Measurements from ENCODE around the gene GRIP2. TPM values are rescaled to one million over a fixed set of nuclear protein-coding genes. Genes with fewer than 3 reads are reported as not detected.

GRIP2 gene
- total RNA-seq, 4 donors from 2014 or later: 0.77 to 8.0 (median 2.1) TPM

DNA sequence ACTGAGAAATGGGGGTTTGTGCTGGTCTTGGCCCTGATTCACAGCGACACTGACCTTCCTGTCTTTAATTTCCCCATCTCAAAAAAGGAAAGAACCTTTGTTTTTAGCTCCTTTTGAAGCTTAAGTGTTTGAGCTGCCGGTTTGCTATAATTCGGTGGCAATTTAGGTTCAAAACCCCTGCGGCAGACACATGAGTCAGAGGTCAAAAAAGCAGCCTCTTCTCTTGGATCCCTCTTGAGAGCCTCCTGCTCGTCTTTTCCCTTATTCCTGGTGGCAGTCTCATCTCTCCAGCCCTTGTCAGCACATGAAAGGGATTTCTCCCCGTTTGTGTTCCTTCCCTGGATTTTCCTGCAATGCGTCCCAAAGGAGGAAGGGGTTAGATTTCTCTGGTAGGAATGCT, 64.5 kb downstream of the GRIP2 start:
- no peak overlapping the region for H3K4me3 ChIP-seq
- peaks cover 14 to 31% of the 10 kb centered on the region in 2 donors for H3K4me1 ChIP-seq
- peak overlapping the region in 1 of 2 donors; percentile 72 for H3K27ac ChIP-seq
- TF ChIP-seq, protein P1, sequence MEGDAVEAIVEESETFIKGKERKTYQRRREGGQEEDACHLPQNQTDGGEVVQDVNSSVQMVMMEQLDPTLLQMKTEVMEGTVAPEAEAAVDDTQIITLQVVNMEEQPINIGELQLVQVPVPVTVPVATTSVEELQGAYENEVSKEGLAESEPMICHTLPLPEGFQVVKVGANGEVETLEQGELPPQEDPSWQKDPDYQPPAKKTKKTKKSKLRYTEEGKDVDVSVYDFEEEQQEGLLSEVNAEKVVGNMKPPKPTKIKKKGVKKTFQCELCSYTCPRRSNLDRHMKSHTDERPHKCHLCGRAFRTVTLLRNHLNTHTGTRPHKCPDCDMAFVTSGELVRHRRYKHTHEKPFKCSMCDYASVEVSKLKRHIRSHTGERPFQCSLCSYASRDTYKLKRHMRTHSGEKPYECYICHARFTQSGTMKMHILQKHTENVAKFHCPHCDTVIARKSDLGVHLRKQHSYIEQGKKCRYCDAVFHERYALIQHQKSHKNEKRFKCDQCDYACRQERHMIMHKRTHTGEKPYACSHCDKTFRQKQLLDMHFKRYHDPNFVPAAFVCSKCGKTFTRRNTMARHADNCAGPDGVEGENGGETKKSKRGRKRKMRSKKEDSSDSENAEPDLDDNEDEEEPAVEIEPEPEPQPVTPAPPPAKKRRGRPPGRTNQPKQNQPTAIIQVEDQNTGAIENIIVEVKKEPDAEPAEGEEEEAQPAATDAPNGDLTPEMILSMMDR (IDR thresholded peaks at IDR 0.05): no peak
- TF ChIP-seq POLR2A (IDR thresholded peaks at IDR 0.05): no peak
- no peak for DNase-seq
- H3K36me3 ChIP-seq: no peaks in the 10 kb centered on the region
- no peaks in the 10 kb centered on the region for H3K27me3 ChIP-seq
- no peaks in the 10 kb centered on the region for H3K9me3 ChIP-seq
- intact Hi-C loops (cut with DNase I; ENCODE audit: low total_unique reads): no loop called here

- Histone ChIP-seq H3K4me3 (no peak overlapping the region), H3K27me3 (no peaks in the 10 kb centered on the region), H3K36me3 (no peaks in the 10 kb centered on the region), H3K4me1 (peaks cover 7 to 20% of the 10 kb centered on the region in 2 donors), H3K27ac (peak overlapping the region; percentile 72 to 86), H3K9me3 (no peaks in the 10 kb centered on the region)
- intact Hi-C loops (cut with DNase I; ENCODE audit: low total_unique reads): no loop called here
- no peak for TF ChIP-seq POLR2A (IDR thresholded peaks at IDR 0.05)
- TF ChIP-seq, protein P1 (IDR thresholded peaks at IDR 0.05): no peak
- no peak for DNase-seq
Observed at GRCh38 chr3:14474363-14475081, 65.6 kb downstream of the GRIP2 start.

DNA sequence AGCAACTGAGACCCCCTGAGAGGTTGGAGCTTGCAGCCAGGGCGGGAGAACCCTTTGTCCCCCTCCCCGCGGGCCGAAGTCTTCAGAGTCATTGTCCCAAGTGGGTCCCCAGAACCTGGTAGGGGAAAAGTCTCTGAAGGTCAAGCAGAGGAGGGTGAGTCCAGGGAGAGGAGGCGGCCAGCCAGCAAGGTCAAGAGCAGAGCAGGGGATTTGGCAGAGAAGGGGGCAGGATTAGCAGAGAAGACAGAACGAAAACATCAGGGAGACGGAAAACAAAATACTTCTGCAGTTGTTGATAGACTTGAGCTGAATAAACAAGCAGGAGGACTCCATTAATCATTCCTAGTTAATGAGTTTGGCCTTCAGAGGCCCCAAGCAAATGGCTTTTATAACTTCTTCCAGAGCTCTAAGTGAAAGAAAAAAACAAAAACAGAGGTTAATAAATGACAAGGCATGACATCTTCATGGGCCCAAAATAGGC, 66.7 kb downstream of the GRIP2 start:
- intact Hi-C loops (cut with DNase I; ENCODE audit: low total_unique reads): no loop called here
- Histone ChIP-seq H3K4me1 (peaks cover 7 to 19% of the 10 kb centered on the region in 2 donors), H3K27me3 (no peaks in the 10 kb centered on the region), H3K36me3 (no peaks in the 10 kb centered on the region), H3K4me3 (no peak overlapping the region), H3K27ac (peak overlapping the region; percentile 72 to 86), H3K9me3 (no peaks in the 10 kb centered on the region)
- DNase-seq: peak in 1 of 2 donors; percentile 65
- no peak for TF ChIP-seq POLR2A (IDR thresholded peaks at IDR 0.05)
- TF ChIP-seq, protein P1 (IDR thresholded peaks at IDR 0.05): no peak

DNA sequence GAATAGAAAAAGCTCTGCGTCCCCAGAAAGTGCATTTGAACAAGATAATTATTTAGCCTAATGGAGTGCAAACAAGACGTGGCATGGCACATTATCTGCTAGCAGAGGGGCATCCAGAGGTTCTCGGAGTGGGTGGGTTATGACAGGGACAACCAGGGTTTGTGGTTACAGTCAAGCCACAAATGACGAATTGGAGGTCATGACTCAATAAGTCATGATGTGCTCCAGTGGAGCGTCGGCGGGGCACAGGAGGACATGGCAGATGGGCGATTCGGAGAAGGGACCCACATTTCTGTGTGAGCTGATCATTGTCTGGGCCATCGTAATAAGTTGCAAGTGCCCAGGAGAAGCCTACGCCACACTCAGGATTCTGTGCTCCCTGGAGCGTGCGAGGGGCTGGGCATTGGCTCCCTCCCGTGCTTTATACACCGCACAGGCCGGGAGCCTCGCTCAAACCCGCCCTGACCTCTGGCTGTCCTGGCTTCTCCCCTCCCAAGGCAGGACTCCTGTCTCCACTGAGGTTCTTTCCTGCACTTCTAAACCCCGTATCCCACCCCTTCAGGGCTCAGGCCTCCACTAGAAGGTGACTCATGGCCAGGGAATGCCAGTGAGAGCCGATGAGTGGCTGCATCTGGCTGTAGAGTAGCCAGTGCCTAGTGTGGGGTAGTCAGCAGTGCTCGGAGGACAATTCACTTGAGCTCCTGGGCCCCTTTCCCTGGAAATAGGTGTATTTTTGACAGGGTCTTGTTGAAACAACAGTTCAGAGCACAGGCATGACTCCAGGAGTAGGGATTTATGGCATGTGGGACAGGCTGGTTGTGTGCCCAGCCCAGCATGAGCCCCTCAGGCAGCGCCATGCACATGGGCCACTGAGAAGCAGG, 67.4 kb downstream of the GRIP2 start:
- H3K4me3 ChIP-seq: no peak overlapping the region
- TF ChIP-seq, protein P1 (IDR thresholded peaks at IDR 0.05): no peak
- no peak for TF ChIP-seq POLR2A (IDR thresholded peaks at IDR 0.05)
- H3K27ac ChIP-seq: peak overlapping the region; percentile 72 to 86
- peak; percentile 70 to 84 for DNase-seq
- intact Hi-C loops (cut with DNase I; ENCODE audit: low total_unique reads): no loop called here
- no peaks in the 10 kb centered on the region for H3K36me3 ChIP-seq
- H3K4me1 ChIP-seq: peaks cover 7 to 19% of the 10 kb centered on the region in 2 donors
- H3K9me3 ChIP-seq: no peaks in the 10 kb centered on the region
- H3K27me3 ChIP-seq: no peaks in the 10 kb centered on the region

DNA sequence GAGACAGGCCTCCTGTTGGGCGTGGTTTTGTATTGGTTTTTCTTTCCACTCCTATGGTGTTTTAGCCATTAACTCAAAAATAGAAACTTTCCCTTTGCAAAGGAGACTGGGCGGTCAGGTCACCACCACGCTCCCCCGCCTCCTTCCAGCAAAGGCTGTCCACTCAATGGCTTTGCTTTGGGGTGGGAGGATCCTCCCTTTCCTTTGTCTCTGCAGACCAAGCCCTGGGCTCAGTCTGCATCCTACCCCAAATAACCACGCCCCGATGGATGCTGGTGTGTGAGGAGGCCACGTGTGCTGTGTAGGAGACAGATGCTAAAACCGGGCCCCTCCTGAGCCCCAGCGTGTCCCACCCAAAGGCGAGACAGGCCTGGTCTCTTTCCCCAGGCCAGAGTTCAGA, 68.5 kb downstream of the GRIP2 start:
- peaks cover 7 to 19% of the 10 kb centered on the region in 2 donors for H3K4me1 ChIP-seq
- no peaks in the 10 kb centered on the region for H3K9me3 ChIP-seq
- TF ChIP-seq POLR2A (IDR thresholded peaks at IDR 0.05): no peak
- TF ChIP-seq, protein P1 (IDR thresholded peaks at IDR 0.05): no peak
- H3K36me3 ChIP-seq: no peaks in the 10 kb centered on the region
- H3K4me3 ChIP-seq: no peak overlapping the region
- no peaks in the 10 kb centered on the region for H3K27me3 ChIP-seq
- peak overlapping the region; percentile 72 to 86 for H3K27ac ChIP-seq
- DNase-seq: no peak
- intact Hi-C loops (cut with DNase I; ENCODE audit: low total_unique reads): no loop called here
